ENCODE measurements around the gene SYPL1. TPM values are rescaled to one million over a fixed set of nuclear protein-coding genes. Genes with fewer than 3 reads are reported as not detected.

The SYPL1 gene
- total and polyA plus RNA-seq, 2 donors (not counting 1 experiment from before 2014, with no cell fraction given) = 58.5 to 130 TPM

DNA sequence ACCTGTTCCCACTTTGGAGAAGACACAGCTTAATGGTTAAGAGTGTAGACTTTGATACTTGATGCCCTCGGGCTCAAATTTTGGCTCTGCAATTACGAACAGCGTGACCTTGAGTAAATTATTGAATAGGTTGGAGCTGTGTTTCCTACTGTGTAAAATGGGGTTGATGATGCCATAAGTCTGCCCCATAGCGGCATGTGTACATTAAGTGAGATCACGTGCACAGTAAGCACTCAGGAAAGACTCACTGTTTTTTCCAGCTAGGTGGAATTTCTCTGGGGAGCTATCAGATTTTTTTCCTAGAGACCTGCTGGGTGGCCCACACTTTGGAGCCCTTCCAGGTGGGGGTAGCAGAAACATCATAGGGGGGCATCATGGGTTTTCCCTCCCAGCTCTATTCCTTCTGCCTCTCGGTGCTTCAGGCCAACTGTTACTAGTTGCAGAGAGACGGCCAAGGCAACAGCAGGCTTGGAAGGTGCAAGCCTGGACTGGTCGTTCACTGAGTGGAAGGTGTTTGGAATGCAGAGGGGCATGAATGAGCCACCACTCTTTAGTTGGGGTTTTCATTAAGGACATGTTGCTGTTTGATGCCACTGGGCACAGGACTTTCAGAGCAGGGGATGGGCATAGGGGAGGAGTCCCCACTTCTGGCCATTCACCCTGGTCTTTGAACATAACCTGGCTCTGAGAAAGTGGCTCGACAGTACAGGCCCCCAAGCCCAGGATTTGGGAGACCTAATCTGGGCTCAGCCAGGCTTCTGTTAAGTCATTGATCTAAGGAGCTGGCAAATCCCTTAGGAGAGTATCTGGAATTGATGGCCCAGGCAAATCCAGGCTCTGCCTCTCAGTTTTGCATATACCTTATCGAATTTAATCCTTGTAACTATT is 64.0 kb downstream of the SYPL1 start:
- TF ChIP-seq EZH2 (IDR thresholded peaks at IDR 0.05; ENCODE audit: borderline replicate concordance, insufficient read depth, low read depth, low read length, poor library complexity, severe bottlenecking) = no peak
- TF ChIP-seq, protein P1, sequence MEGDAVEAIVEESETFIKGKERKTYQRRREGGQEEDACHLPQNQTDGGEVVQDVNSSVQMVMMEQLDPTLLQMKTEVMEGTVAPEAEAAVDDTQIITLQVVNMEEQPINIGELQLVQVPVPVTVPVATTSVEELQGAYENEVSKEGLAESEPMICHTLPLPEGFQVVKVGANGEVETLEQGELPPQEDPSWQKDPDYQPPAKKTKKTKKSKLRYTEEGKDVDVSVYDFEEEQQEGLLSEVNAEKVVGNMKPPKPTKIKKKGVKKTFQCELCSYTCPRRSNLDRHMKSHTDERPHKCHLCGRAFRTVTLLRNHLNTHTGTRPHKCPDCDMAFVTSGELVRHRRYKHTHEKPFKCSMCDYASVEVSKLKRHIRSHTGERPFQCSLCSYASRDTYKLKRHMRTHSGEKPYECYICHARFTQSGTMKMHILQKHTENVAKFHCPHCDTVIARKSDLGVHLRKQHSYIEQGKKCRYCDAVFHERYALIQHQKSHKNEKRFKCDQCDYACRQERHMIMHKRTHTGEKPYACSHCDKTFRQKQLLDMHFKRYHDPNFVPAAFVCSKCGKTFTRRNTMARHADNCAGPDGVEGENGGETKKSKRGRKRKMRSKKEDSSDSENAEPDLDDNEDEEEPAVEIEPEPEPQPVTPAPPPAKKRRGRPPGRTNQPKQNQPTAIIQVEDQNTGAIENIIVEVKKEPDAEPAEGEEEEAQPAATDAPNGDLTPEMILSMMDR (IDR thresholded peaks at IDR 0.05) = no peak
- no peak for ATAC-seq (ENCODE audit: low read depth)
- CTCF ChIA-PET = interaction anchor here (1.6 to 13.9 kb wide), 7 partner anchors 9 to 393 kb away, joined by 3 to 216 read pairs (median 11); no protein-coding TSS in a partner anchor
- Histone ChIP-seq H3K27ac (ENCODE audit: low read length in 2 of 2) (no peak overlapping the region), H3K4me2 (replicated peaks; ENCODE audit: low read depth, low read length, poor library complexity, severe bottlenecking) (no peak overlapping the region), H3K9me3 (ENCODE audit: control extremely low read depth in 1 of 3, control insufficient read depth in 2 of 3, insufficient read depth in 1 of 3, low read length in 2 of 3) (no peaks in the 10 kb centered on the region), H2AFZ (ENCODE audit: insufficient read depth, low read depth, low read length, poor library complexity, severe bottlenecking) (no peak overlapping the region), H3K9ac (ENCODE audit: low read length) (no peak overlapping the region), H3K36me3 (replicated peaks in 1 of 2; ENCODE audit: control extremely low read depth in 1 of 2, control insufficient read depth in 1 of 2, extremely low read depth in 1 of 2, insufficient read depth in 2 of 2, low read length in 1 of 2) (no peaks in the 10 kb centered on the region), H4K20me1 (ENCODE audit: control insufficient read depth, insufficient read depth, low read length, poor library complexity, severe bottlenecking) (no peaks in the 10 kb centered on the region), H3K79me2 (ENCODE audit: control insufficient read depth, insufficient read depth, low read length) (no peaks in the 10 kb centered on the region), H3K27me3 (replicated peaks in 1 of 4; ENCODE audit: control extremely low read depth in 1 of 4, control insufficient read depth in 3 of 4, insufficient read depth in 4 of 4, low read length in 3 of 4) (no peaks in the 10 kb centered on the region), H3K4me3 (ENCODE audit: control extremely low read depth in 1 of 5, extremely low read depth in 1 of 5, insufficient read depth in 1 of 5, low read depth in 2 of 5, low read length in 4 of 5) (no peak overlapping the region), H3K4me1 (ENCODE audit: control insufficient read depth in 2 of 2, insufficient read depth in 2 of 2, low read length in 2 of 2) (peaks cover 14 to 24% of the 10 kb centered on the region in 2 donors)
- no peaks in the 10 kb centered on the region for H3K27me3 Mint-ChIP-seq
- no peak overlapping the region for H3K4me3 Mint-ChIP-seq
- H3K27ac Mint-ChIP-seq = no peak overlapping the region
- H3K4me1 Mint-ChIP-seq = peaks cover 31% of the 10 kb centered on the region
- 86% methylated on average over 8 of the region's 10 CpGs for WGBS (ENCODE audit: insufficient coverage)
- no peaks in the 10 kb centered on the region for H3K9me3 Mint-ChIP-seq (ENCODE audit: insufficient read depth)
- intact Hi-C loops (cut with micrococcal nuclease) = loop anchor here (10.0 kb wide), 1 partner anchor 363 kb away; no protein-coding TSS in a partner anchor
- POLR2A ChIA-PET = no interaction called here
- no peak for DNase-seq

DNA sequence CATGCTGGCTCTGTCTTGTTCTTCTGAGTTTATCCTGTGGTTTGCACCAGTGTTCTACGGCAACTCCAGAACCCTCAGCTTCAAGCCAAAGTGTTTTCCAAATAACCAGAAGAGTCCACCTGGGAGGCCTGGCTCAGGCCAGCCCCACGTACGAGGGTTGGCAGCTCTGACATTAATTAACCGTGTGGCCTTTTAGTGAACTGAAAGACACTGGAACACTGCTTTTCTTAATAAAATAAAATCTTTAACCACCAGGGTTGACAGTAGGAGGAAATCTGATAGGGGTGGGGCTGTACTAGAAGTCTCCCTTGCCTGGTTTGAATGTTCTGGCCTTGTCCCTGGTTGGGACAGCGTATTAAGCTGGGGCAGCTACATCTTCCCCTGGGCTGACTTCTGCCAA is 64.9 kb downstream of the SYPL1 start:
- Histone ChIP-seq H3K27me3 (replicated peaks in 1 of 4; ENCODE audit: control extremely low read depth in 1 of 4, control insufficient read depth in 3 of 4, insufficient read depth in 4 of 4, low read length in 3 of 4) (no peaks in the 10 kb centered on the region), H4K20me1 (ENCODE audit: control insufficient read depth, insufficient read depth, low read length, poor library complexity, severe bottlenecking) (no peaks in the 10 kb centered on the region), H3K36me3 (replicated peaks in 1 of 2; ENCODE audit: control extremely low read depth in 1 of 2, control insufficient read depth in 1 of 2, extremely low read depth in 1 of 2, insufficient read depth in 2 of 2, low read length in 1 of 2) (no peaks in the 10 kb centered on the region), H3K79me2 (ENCODE audit: control insufficient read depth, insufficient read depth, low read length) (no peaks in the 10 kb centered on the region), H3K4me3 (ENCODE audit: control extremely low read depth in 1 of 5, extremely low read depth in 1 of 5, insufficient read depth in 1 of 5, low read depth in 2 of 5, low read length in 4 of 5) (no peak overlapping the region), H3K9me3 (ENCODE audit: control extremely low read depth in 1 of 3, control insufficient read depth in 2 of 3, insufficient read depth in 1 of 3, low read length in 2 of 3) (no peaks in the 10 kb centered on the region), H2AFZ (ENCODE audit: insufficient read depth, low read depth, low read length, poor library complexity, severe bottlenecking) (no peak overlapping the region), H3K27ac (ENCODE audit: low read length in 2 of 2) (no peak overlapping the region), H3K4me2 (replicated peaks; ENCODE audit: low read depth, low read length, poor library complexity, severe bottlenecking) (no peak overlapping the region), H3K4me1 (ENCODE audit: control insufficient read depth in 2 of 2, insufficient read depth in 2 of 2, low read length in 2 of 2) (peaks cover 19 to 30% of the 10 kb centered on the region in 2 donors), H3K9ac (ENCODE audit: low read length) (no peak overlapping the region)
- no peak overlapping the region for H3K27ac Mint-ChIP-seq
- H3K4me3 Mint-ChIP-seq = no peak overlapping the region
- TF ChIP-seq EZH2 (IDR thresholded peaks at IDR 0.05; ENCODE audit: borderline replicate concordance, insufficient read depth, low read depth, low read length, poor library complexity, severe bottlenecking) = no peak
- TF ChIP-seq, protein P1 (IDR thresholded peaks at IDR 0.05) = no peak
- intact Hi-C loops (cut with micrococcal nuclease) = loop anchor here (10.0 kb wide), 1 partner anchor 362 kb away; no protein-coding TSS in a partner anchor
- ChIA-PET CTCF (interaction anchor here (0.6 to 13.9 kb wide), 11 partner anchors 10 to 414 kb away, joined by 3 to 216 read pairs (median 6); no protein-coding TSS in a partner anchor), POLR2A (no interaction called here)
- H3K27me3 Mint-ChIP-seq = no peaks in the 10 kb centered on the region
- WGBS (ENCODE audit: insufficient coverage) = 100% methylated on average over 2 of the region's 5 CpGs
- no peak for DNase-seq
- H3K9me3 Mint-ChIP-seq (ENCODE audit: insufficient read depth) = no peaks in the 10 kb centered on the region
- H3K4me1 Mint-ChIP-seq = peaks cover 32% of the 10 kb centered on the region
- no peak for ATAC-seq (ENCODE audit: low read depth)

Measured in B cell (primary cell).